ENCODE data around the gene CSHL1.
"Not testable (repeated sequence)": the region's sequence is repeated elsewhere in the genome, so short reads cannot be mapped to it uniquely, and the experiment has no call there.

Gene CSHL1

DNA sequence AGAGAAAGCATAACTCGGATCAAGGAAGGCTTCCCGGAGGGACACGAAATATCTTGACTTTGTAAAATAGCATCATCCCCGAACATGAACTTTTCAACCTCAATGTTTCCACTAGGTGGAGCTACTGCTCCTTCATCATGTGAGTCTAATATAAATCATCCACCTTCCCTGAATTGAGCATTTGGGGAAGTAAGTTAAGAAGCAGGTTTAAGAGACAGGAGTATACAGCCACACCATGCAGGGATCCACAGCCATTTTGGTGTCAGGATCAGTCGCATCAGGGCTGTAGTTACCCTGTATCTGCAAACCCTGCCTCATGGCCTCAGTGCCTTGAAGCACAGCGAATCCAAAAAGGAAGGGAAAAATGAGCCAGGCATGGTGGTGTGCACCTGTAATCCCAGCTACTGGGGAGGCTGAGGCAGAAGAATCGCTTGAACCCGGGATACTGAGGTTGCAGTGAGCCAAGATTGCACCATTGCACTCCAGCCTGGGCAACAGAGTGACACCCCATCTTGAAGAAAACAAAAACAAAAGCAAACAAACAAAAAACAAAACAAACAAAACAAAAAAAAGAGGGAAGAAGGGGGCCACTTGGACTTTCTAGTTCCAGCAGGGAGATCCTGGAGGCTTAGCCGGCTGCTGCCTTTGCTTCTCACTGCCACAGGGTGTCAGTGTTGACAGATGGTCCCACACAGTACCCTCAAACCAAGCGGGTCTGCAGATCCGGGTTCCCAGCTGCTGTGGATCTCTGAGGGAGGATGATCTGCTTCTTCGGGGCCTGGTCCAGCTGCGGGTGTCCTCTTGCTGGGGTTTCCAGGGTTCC is 21.8 kb downstream of the CSHL1 start:
- in situ Hi-C loops (cut with HindIII; ENCODE audit: low pct_ligation_motif_present, low sequenced_read_pairs); H3K36me3 ChIP-seq (replicated peaks); H3K27ac ChIP-seq; H3K27me3 ChIP-seq (replicated peaks); H3K4me3 ChIP-seq (ENCODE audit: low read depth, low read length): not testable (repeated sequence)
- TF ChIP-seq, protein P1, sequence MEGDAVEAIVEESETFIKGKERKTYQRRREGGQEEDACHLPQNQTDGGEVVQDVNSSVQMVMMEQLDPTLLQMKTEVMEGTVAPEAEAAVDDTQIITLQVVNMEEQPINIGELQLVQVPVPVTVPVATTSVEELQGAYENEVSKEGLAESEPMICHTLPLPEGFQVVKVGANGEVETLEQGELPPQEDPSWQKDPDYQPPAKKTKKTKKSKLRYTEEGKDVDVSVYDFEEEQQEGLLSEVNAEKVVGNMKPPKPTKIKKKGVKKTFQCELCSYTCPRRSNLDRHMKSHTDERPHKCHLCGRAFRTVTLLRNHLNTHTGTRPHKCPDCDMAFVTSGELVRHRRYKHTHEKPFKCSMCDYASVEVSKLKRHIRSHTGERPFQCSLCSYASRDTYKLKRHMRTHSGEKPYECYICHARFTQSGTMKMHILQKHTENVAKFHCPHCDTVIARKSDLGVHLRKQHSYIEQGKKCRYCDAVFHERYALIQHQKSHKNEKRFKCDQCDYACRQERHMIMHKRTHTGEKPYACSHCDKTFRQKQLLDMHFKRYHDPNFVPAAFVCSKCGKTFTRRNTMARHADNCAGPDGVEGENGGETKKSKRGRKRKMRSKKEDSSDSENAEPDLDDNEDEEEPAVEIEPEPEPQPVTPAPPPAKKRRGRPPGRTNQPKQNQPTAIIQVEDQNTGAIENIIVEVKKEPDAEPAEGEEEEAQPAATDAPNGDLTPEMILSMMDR (IDR thresholded peaks at IDR 0.05; ENCODE audit: low read depth, low read length, missing control alignments): peak; percentile 62
- peak; percentile 24 for DNase-seq

DNA sequence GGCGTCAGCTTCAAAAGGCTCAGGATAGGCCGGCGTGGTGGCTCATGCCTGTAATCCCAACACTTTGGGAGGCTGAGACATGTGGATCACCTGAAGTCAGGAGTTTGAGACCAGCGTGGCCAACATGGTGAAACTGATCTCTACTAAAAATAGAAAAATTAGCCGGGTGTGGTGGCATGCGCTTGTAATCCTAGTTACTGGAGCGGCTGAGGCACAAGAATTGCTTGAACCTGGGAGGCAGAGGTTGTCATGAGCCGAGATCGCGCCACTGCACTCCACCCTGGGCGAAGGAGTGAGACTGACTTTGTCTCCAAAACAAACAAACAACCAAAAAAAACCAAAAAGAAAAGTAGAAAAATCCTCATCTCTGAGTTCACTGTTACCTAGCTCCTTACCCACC is 25.9 kb downstream of the CSHL1 start:
- H3K27me3 ChIP-seq (replicated peaks); H3K27ac ChIP-seq; DNase-seq; H3K36me3 ChIP-seq (replicated peaks); in situ Hi-C loops (cut with HindIII; ENCODE audit: low pct_ligation_motif_present, low sequenced_read_pairs); H3K4me3 ChIP-seq (ENCODE audit: low read depth, low read length): not testable (repeated sequence)

DNA sequence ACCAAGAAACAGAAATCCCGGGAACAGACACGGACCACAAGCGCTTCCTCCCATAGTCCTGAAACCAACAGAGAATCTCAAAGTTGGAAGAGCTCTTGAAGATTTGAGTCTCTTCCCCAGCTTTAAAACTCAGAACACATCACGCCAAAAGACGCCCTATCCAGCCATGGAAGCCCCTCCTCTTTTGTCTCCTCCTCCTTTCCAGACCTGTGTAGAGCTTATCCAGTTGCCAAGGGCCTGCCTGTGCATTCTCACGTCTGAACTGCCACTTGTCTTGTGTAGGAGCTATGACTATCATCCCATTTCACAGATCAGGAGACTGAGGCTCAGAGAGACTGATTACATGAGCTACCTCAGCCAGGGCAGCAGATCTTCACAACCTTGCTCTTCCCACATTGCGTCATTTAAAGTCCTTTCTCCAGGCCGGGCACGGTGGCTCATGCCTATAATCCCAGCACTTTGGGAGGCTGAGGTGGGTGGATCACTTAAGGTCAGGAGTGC is 28.4 kb downstream of the CSHL1 start:
- H3K36me3 ChIP-seq (replicated peaks); in situ Hi-C loops (cut with HindIII; ENCODE audit: low pct_ligation_motif_present, low sequenced_read_pairs); H3K27ac ChIP-seq; DNase-seq; H3K4me3 ChIP-seq (ENCODE audit: low read depth, low read length); H3K27me3 ChIP-seq (replicated peaks): not testable (repeated sequence)

DNA sequence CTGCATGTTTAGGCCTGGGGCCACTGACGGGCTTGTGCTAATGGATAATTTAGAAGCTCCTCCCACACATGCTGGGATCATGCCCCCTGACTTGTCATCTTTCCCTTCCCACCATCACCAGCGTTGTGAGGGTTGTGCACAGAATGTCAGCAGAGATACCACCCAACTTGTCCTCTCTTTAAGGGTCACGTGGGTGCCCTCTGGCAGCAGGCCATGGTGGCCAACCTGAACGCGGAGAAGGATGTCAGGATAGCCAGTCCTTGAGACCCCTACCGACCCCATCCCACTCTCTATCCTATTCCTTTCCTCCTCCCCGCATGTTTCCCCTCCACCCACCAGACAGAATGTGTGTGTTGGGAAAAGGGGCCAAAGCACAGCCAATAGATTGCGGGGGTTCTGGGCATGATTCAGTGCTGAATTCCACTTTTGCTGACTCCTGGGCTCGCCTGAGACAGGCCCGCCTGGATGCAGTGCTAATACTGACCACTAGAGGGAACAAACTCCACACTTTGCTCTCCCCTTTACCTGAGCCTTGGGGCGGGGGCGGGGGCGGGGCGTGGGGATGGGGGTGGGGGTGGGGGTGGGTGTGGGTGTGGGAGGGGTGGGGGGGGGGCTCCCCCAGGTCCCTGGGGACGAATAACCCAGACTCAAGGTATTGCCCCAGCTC is 29.0 kb downstream of the CSHL1 start, which contains the start of gene GH2:
GH2 (minus strand) TSS at position 10 of the 667 bp plus-strand sequence. CDS start 143 bp downstream, outside the sequence.
- Histone ChIP-seq H3K27ac (no peak within 1 kb of the TSS), H3K27me3 (replicated peaks) (no peaks in the 10 kb centered on the region), H3K4me3 (ENCODE audit: low read depth, low read length) (no peak within 1 kb of the TSS), H3K36me3 (replicated peaks) (no peaks in the 10 kb centered on the region)
- peak; percentile 58 for DNase-seq
- TF ChIP-seq, protein P1 (IDR thresholded peaks at IDR 0.05; ENCODE audit: low read depth, low read length, missing control alignments): peak; percentile 79
- in situ Hi-C loops (cut with HindIII; ENCODE audit: low pct_ligation_motif_present, low sequenced_read_pairs): no loop called here

DNA sequence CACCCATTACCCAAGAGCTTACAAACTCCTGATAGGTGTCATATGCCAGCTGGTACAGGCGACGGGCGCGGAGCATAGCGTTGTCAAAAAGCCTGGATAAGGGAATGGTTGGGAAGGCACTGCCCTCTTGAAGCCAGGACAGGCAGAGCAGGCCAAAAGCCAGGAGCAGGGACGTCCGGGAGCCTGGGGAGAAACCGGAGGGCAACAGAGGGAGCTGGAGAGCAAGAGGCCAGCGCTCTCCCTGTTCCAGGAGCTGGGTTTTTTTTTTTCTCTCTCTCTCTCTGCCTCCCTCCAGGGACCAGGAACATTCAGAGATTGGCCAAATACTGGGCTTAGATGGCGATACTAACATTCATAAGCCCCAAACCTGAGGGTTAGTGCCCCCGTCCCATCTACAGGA is 29.7 kb downstream of the CSHL1 start:
- DNase-seq; in situ Hi-C loops (cut with HindIII; ENCODE audit: low pct_ligation_motif_present, low sequenced_read_pairs); H3K27ac ChIP-seq; H3K36me3 ChIP-seq (replicated peaks); H3K27me3 ChIP-seq (replicated peaks); H3K4me3 ChIP-seq (ENCODE audit: low read depth, low read length): not testable (repeated sequence)
- TF ChIP-seq, protein P1 (IDR thresholded peaks at IDR 0.05; ENCODE audit: low read depth, low read length, missing control alignments): peak; percentile 1

DNA sequence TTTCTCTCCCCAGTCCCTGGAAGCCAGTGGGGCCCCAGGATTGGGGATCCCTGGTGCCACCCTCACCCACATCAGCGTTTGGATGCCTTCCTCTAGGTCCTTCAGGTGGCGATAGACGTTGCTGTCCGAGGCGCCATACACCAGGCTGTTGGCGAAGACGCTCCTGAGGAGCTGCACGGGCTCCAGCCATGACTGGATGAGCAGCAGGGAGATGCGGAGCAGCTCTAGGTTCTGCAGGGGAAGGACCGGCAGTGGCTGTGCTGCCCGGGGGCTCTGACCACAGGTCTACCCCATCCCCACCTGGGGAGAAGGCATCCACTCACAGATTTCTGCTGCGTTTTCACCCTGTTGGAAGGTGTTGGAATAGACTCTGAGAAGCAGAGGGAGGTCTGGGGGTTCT is 30.4 kb downstream of the CSHL1 start:
- H3K4me3 ChIP-seq (ENCODE audit: low read depth, low read length): no peak overlapping the region
- no peak overlapping the region for H3K27ac ChIP-seq
- no peaks in the 10 kb centered on the region for H3K36me3 ChIP-seq (replicated peaks)
- no peaks in the 10 kb centered on the region for H3K27me3 ChIP-seq (replicated peaks)
- TF ChIP-seq, protein P1 (IDR thresholded peaks at IDR 0.05; ENCODE audit: low read depth, low read length, missing control alignments): no peak
- in situ Hi-C loops (cut with HindIII; ENCODE audit: low pct_ligation_motif_present, low sequenced_read_pairs): no loop called here
- DNase-seq: no peak

DNA sequence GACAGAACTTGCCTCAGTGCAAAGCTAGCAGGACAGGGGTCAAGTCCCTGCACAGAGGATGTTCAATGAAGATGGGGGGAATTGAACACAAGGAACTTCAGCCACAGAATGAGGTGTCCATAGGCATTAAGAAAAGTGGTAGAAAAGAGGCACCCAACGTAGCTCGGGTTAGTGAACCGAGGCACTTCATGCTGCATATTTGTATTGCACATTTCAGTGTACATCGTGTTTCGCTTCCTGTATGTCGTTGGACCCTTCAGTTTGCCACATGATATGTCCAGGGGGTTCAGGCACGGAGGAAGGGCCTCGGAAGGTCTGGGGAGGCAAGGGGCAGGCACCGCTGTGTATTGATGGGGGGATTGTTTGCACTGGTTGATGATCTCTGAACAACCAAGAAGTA is 32.6 kb downstream of the CSHL1 start:
- H3K36me3 ChIP-seq (replicated peaks); DNase-seq; in situ Hi-C loops (cut with HindIII; ENCODE audit: low pct_ligation_motif_present, low sequenced_read_pairs); H3K27me3 ChIP-seq (replicated peaks); H3K4me3 ChIP-seq (ENCODE audit: low read depth, low read length); H3K27ac ChIP-seq: not testable (repeated sequence)

DNA sequence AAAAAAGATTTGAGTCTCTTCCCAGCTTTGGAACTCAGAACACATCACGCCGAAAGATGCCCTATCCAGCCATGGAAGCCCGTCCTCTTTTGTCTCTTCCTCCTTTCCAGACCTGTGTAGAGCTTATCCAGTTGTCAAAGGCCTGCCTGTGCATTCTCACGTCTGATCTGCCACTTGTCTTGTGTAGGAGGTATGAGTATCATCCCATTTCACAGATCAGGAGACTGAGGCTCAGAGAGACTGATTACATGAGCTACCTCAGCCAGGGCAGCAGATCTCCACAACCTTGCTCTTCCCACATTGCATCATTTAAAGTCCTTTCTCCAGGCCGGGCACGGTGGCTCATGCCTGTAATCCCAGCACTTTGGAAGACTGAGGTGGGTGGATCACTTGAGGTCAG is 36.4 kb downstream of the CSHL1 start:
- H3K27ac ChIP-seq; DNase-seq; in situ Hi-C loops (cut with HindIII; ENCODE audit: low pct_ligation_motif_present, low sequenced_read_pairs); H3K27me3 ChIP-seq (replicated peaks); H3K36me3 ChIP-seq (replicated peaks); H3K4me3 ChIP-seq (ENCODE audit: low read depth, low read length): not testable (repeated sequence)

DNA sequence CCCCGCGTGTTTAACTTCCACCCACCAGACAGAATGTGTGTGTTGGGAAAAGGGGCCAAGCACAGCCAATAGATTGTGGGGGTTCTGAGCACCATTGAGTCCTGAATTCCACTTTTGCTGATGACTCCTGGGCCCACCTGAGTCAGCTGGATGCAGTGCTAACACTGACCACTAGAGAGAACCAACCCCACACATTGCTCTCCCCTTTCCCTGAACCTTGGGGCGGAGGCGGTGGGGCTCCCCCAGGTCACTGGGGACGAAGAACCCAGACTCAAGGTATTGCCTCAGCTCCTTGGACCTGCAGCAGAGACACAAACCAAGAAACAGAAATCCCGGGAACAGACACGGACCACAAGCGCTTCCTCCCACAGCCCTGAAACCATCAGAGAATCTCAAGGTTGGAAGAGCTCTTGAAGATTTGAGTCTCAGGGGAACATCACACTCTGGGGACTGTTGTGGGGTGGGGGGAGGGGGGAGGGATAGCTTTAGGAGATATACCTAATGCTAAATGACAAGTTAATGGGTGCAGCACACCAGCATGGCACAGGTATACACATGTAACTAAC is 36.9 kb downstream of the CSHL1 start:
- H3K27me3 ChIP-seq (replicated peaks); H3K27ac ChIP-seq; H3K36me3 ChIP-seq (replicated peaks); H3K4me3 ChIP-seq (ENCODE audit: low read depth, low read length); in situ Hi-C loops (cut with HindIII; ENCODE audit: low pct_ligation_motif_present, low sequenced_read_pairs); DNase-seq: not testable (repeated sequence)

DNA sequence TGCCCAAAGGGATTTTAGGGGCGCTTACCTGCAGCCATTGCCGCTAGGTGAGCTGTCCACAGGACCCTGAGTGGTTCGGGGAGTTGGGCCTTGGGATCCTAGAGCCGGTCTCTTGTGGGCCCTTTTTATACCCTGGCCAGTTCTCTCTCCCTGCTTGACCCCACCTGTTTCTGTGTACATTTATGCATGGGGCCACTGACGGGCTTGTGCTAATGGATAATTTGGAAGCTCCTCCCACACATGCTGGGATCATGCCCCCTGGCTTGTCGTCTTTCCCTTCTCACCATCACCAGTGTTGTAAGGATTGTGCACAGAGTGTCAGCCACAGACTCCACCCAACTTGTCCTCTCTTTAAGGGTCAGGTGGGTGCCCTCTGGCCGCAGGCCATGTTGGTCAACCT is 37.5 kb downstream of the CSHL1 start, which contains the start of gene CSH2:
CSH2 (minus strand) TSS at position 101 of the 400 bp plus-strand sequence; CDS start at position 38, 63 bp downstream.
- DNase-seq; H3K4me3 ChIP-seq (ENCODE audit: low read depth, low read length); H3K27me3 ChIP-seq (replicated peaks); in situ Hi-C loops (cut with HindIII; ENCODE audit: low pct_ligation_motif_present, low sequenced_read_pairs); H3K27ac ChIP-seq; H3K36me3 ChIP-seq (replicated peaks): not testable (repeated sequence)
